ENCODE data around the gene TMEM9B. TPM values are rescaled to one million over a fixed set of nuclear protein-coding genes. Genes with fewer than 3 reads are reported as not detected.

The TMEM9B gene
- total RNA-seq, 1 donor from 2014 or later = 19.4 TPM

DNA sequence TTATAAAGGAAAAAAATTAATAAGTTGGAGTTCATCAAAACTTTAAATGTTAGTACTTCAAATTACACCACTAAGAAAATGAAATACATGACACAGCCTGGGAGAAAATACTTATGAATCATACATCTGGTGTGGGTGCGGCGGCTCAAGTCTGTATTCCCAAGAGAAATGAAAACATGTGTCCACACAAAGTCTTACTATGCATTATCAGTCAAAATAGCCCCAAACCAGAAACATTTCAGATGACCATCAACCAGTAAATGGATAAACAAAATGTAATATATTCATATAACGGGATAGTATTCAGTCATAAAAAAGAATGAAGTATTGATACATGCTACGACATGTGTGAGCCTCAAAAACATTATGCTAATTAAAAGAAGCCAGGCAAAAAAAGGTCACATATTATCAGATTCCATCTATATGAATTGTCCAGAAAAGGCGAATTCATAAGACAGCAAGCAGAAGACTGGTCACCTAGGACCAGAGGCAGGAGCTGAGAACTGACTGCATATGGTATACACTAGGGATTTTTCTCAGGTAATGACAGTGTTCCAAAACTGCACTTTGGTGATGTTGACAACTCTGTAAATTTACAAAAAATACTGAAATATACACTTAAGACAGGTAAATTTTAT lies 58.6 kb downstream of the TMEM9B start:
- TF ChIP-seq, protein P1, sequence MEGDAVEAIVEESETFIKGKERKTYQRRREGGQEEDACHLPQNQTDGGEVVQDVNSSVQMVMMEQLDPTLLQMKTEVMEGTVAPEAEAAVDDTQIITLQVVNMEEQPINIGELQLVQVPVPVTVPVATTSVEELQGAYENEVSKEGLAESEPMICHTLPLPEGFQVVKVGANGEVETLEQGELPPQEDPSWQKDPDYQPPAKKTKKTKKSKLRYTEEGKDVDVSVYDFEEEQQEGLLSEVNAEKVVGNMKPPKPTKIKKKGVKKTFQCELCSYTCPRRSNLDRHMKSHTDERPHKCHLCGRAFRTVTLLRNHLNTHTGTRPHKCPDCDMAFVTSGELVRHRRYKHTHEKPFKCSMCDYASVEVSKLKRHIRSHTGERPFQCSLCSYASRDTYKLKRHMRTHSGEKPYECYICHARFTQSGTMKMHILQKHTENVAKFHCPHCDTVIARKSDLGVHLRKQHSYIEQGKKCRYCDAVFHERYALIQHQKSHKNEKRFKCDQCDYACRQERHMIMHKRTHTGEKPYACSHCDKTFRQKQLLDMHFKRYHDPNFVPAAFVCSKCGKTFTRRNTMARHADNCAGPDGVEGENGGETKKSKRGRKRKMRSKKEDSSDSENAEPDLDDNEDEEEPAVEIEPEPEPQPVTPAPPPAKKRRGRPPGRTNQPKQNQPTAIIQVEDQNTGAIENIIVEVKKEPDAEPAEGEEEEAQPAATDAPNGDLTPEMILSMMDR (IDR thresholded peaks at IDR 0.05; ENCODE audit: unreplicated experiment) = no peak
- Mint-ChIP-seq H3K4me1 (peaks cover 22% of the 10 kb centered on the region), H3K36me3 (peaks cover 13% of the 10 kb centered on the region), H3K27ac (no peak overlapping the region), H3K4me3 (no peak overlapping the region), H3K27me3 (ENCODE audit: low read depth) (no peaks in the 10 kb centered on the region), H3K9me3 (peaks cover 21% of the 10 kb centered on the region)
- no peak for DNase-seq (ENCODE audit: low spot score in 2 of 2, unreplicated experiment in 2 of 2)

DNA sequence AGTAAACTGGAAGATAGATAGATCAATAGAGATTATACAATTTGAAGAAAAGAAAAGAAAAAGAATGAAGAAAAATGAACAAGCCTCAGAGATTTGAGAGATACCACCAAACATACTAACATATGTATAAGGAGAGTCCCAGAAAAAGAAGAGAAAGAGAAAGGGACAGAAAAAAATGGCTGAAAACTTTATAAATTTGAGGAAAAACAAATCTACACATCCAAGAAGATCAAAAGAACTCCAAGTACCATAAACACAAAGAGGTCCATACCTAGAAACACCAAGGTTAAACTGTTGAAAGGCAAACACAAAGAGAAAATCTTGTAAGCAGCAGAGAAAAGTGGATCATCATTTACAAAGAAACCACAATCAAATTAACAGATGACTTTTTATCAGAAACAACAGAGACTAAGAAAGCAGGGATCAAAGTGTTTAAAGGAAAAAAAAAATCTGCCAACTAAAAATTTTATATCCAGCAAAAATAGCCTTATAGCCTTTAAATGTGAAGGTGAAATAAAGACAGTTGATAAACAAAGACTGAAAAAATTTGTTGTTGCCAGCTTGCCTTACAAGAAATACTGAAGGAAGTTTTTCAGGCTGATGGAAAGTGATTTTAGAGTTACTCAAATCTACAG lies 65.0 kb downstream of the TMEM9B start:
- H3K4me1 Mint-ChIP-seq = no peaks in the 10 kb centered on the region
- TF ChIP-seq, protein P1 (IDR thresholded peaks at IDR 0.05; ENCODE audit: unreplicated experiment) = no peak
- H3K4me3 Mint-ChIP-seq = no peak overlapping the region
- no peaks in the 10 kb centered on the region for H3K27me3 Mint-ChIP-seq (ENCODE audit: low read depth)
- peaks cover 25% of the 10 kb centered on the region for H3K36me3 Mint-ChIP-seq
- peaks cover 49% of the 10 kb centered on the region for H3K9me3 Mint-ChIP-seq
- DNase-seq (ENCODE audit: low spot score in 2 of 2, unreplicated experiment in 2 of 2) = no peak
- no peak overlapping the region for H3K27ac Mint-ChIP-seq

Other genes with a start within 250 kb of the TMEM9B start
- gene AKIP1, start 53.3 kb downstream of the TMEM9B start, total RNA-seq = 11.8 to 15.4 TPM (median 13.9 TPM) in 3 replicates
- gene C11orf16, start 31.5 kb downstream of the TMEM9B start, total RNA-seq = not detected in 3 replicates
- gene ASCL3, start 21.4 kb downstream of the TMEM9B start, total RNA-seq = not detected in 3 replicates
- gene NRIP3, start 39.6 kb upstream of the TMEM9B start, total RNA-seq = 1.4 to 1.8 TPM (median 1.5 TPM) in 3 replicates
- 1.1 to 1.7 TPM (median 1.5 TPM) in 3 replicates for gene SCUBE2, start 127.2 kb upstream of the TMEM9B start, total RNA-seq